HG03060 (cell line): ENCODE measurements around the gene CD58.
A peak's percentile ranks its signal among the peaks of the same experiment; 100 is the strongest.

Experiments
- ATAC-seq: cut with Tn5 transposase; IDR thresholded peaks from one replicate; pipeline ENCODE4 v1.9.1; 2021; ENCODE audit warnings: low read depth, moderate number of reproducible peaks; ENCODE audit not compliant: unreplicated experiment

CD58 gene

DNA sequence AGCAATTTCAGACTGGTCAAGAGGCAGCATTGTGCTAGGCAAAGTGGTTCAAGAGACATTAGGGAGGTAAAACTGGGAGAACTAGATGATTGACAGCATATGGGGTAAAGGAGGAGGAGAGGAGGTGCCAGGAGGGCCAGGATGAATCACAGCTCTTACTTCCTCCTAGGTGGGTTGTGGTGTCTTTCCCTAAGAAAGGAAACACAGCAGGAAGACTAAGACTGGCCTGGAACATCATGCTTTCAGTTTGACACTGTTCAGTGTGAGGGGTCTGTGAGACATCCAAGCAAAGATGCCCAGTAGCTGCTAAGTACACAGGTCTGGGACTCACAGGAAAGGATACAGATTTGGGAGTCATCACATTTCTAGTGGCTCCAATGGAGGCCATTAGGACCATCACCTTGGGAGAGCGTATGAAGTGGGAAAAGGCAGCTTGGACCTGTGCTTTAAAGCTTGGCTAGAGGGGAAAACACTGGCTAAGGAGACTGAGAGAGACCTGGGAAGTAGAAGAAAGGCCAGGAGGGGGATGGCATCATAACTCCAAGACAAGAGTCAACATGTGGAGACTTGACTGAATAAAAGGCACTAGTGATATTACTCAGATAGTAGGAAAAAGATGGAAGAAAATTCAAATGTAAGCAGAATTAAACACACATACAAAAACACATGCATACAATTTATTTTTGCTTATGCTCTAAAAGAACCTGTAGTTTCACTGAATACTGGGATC, 17.3 kb downstream of the CD58 start:
- no peak for ATAC-seq

- no peak for ATAC-seq
Observed at GRCh38 chr1:116546354-116546977, 24.4 kb downstream of the CD58 start.

DNA sequence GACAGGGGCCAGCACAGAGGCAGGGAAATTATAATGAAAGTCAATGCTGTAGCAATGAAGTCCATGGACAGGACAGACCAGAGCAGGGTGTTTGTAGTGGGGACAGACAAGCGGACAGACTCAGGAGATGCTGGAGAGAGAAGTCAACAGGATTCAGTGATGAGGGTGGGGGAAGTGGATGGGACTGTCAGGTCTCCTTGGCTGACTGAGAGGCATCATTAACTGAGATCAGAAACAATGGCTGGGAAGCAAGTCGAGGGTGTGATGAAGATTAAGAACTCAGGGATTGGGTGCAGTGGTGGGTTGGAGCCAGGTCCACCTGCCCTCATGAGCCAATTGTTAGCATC, 25.5 kb downstream of the CD58 start:
- ATAC-seq: no peak

GRCh38 chr1:116544588-116545358, 26.1 kb downstream of the CD58 start:
- no peak for ATAC-seq

- ATAC-seq: peak; percentile 52
Observed at GRCh38 chr1:116540088-116540487, 30.7 kb downstream of the CD58 start.

- peak; percentile 86 for ATAC-seq
Observed at GRCh38 chr1:116538544-116538943, 32.3 kb downstream of the CD58 start.

GRCh38 chr1:116537898-116538297, 32.9 kb downstream of the CD58 start:
- no peak for ATAC-seq

DNA sequence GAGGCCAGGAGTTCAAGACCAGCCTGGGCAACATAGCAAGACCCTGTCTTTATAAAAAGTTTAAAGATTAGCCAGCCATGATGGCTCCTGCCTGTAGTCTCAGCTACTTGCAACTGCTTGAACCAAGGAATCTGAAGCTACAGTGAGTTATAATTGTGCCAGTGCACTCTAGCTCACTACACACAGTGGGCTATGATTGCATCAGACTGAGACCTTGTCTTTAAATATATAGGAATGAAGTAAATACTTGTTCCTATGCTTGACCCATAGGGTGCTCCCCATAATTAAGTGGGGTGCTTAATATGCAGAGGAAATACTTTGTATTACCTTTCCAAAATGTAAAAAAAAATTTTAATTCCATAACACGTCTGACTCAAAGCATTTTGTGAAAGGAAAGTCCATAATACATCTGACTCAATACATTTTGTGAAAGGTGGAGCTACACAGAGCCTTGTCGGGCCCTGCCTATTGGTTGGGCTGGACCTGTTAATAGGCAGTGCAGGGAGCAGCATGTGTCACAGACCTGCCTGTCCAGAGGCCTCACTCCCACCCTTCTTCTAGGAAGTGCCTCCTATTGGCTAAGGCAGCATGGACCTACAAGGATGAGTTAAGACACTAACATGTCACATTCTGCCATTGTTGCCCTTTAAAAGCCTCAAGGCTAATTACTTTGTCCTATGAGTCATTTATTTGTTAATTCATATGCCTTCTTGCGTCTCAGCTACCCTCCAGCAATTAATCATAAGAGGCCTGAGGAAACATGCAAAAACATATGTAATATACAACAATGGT, 33.6 kb downstream of the CD58 start:
- no peak for ATAC-seq

DNA sequence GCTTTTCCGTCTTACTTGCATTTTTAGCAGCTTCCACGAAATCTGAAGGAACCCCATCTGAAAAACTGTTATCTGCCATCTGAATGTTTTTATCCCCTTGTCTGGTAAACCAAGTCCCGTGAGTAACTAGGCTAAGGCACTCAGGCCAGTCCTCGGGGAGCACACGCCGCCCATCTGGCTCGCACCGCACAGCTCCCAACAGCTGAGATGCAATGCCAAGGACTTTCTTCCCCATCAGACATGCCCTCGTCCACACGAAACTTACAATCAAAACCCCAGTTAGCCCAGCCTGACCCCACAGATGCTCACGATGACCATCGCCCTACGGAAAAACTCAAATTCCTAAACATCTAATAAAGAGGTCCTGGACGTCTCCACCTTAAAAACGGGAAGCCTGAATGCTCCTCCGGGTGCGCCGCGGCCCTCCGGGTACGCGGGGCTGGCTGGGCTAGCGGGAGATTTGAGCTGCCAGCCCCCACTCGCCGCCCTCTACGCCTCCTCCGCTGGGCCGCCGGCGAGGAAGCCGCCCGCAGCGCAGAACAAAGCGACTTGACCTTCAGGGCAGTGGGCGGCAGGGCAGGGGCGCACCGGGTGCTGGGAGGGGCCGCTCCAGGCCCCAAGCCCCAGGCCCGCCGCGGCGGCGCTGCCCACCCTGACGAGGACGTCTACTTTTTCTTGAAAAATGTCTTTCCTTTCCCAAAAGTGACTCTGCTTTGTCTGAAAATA, 36.6 kb downstream of the CD58 start:
- ATAC-seq: no peak

GRCh38 chr1:116533429-116533820, 37.4 kb downstream of the CD58 start:
- ATAC-seq: no peak

DNA sequence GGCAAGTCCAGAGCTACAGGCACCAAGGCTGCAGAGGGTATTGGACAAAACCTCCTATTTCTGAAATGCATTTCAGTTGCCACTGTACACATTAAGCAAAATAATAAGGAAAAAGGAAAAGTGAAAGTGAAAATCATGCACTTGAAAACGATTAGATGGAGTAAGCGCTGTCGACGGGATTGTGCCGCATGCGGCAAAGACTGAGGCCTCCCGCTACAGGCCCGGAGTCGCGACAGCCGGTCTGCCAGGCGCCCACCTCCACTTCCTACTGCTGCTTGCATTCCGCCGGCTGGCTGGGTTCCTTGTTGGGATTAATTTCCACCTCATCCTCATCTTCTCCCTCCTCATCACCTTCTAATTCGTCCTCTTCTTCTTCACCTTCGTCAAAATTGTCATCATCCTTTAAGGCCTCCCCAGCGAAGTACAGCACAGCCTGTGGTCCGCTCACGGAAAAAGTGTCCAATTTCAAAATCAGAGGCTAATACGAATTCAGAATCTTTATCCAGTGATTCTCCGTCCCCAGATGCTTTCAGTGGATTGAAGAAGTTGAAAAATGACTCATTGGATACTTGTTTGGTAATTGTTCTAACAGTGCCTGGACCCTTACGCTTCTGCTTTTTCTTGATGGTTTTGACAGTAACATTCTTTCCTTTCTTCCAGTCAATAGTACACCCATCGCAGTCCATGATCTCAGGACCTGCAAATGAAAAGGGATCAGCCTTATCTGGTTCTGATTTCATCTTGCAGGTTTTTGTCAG, 38.0 kb downstream of the CD58 start:
- no peak for ATAC-seq

GRCh38 chr1:116531917-116532316, 38.9 kb downstream of the CD58 start:
- no peak for ATAC-seq

- ATAC-seq: no peak
Observed at GRCh38 chr1:116529681-116530080, 41.1 kb downstream of the CD58 start.

- no peak for ATAC-seq
Observed at GRCh38 chr1:116529199-116529631, 41.6 kb downstream of the CD58 start.

DNA sequence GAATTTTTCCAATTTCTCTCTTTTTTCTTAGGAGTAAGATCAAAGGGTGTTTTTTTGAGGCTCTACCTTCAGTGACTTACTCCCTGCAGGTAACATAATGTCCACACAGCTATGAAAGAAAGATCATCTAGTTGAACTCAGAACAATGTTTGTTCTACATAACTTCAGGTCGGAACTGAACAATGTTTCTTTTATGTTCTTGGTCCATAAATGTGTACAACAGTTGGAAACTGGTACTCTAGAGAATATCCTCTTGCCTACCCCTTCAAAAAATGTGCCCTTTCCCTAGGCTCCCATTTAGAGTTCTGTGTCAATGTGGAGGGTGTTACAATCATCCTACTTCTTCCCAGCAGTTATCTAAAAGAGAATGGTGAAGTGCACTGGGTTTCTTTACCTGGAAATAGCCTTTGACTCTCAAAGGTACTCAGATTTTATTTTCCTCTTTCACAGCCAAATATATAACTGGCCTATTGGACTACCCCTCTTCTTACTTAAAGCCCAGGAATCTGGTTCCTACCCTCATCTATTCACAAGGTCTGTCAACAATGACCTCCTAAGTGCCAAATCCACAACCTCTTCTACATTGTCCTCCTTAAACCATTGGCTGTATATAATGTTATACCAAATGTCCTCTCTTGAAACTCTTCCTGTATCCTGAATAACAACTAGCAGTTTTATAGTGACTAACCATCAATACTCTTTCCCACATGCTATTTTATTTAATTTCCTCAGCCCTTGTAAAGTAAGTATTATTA, 42.3 kb downstream of the CD58 start:
- no peak for ATAC-seq

GRCh38 chr1:116525440-116525839, 45.4 kb downstream of the CD58 start:
- no peak for ATAC-seq

GRCh38 chr1:116521186-116521585, 49.6 kb downstream of the CD58 start:
- ATAC-seq: no peak

DNA sequence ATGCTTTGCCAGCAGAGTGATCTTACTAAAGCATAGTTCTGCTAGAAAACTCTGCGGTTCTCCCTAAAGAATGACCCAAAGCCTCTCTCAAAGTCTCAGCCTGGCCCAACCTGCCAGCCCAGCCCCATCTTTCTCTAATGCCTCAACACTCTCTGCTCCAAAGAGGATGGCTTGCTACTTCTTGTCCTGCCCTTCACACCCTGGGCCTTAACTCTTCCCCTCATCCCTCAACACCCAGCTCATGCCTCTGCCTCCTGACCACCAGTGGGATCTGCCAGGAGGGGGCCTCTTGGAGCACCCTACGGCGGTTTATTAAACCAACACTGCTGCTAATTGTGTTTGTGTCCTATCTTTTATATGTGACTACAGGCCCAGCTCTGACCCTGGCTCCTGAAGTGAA, 52.4 kb downstream of the CD58 start:
- ATAC-seq: no peak

GRCh38 chr1:116516631-116517030, 54.2 kb downstream of the CD58 start:
- no peak for ATAC-seq
